ENCODE measurements around the gene CD28.
A peak's percentile ranks its signal among the peaks of the same experiment; 100 is the strongest.
"Not testable (repeated sequence)": the region's sequence is repeated elsewhere in the genome, so short reads cannot be mapped to it uniquely, and the experiment has no call there.

The CD28 gene

GRCh38 chr2:203688798-203689197 lies 17.6 kb upstream of the CD28 start:
- DNase-seq = no peak

- DNase-seq = no peak
Measured at GRCh38 chr2:203689426-203690116, 16.9 kb upstream of the CD28 start.

DNA sequence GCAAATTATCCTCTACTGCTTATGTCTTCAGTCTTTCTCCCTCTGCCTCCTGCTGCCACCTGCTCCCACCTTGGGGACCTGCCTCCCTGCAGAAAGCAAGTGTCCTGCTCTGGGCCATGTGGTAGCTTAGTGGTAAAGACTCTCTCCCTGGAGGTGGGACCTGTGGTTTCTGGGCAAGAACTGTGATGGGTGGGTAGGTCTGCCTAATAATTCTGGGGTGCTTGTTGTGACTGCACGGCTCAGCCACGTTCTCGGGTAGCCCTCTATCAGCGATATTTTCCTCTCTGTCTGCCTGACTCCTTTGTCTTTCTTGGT lies 16.4 kb upstream of the CD28 start:
- no peak for DNase-seq

DNA sequence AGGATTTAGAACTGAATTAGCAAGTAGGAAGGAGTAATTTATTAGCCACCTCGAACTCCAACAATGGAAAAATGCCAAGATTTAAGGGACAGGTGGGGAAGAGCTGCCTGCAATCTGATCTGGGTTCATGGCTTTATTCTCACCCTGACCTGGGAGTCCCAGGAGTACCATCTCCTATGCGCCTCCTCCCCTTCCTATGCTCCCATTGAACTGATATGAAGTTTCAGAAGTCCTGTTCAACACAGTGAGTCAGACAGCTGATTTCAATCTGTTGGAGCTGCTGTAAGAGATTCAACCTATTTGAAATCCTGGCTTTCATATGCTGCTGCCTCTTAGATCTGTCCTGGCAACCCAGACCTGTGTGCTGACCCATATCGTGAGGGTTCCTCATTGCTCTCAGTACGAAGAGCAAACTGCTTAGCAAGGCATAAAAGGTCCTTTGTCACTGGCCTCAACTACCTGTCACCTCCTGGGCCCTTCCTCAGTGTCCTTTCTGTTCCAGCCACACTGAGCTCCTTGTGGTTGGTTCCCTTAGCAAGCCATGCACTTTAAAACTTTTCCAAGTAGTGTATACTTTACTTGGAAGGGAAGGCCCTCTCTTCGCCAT lies 15.9 kb upstream of the CD28 start:
- DNase-seq = no peak

DNA sequence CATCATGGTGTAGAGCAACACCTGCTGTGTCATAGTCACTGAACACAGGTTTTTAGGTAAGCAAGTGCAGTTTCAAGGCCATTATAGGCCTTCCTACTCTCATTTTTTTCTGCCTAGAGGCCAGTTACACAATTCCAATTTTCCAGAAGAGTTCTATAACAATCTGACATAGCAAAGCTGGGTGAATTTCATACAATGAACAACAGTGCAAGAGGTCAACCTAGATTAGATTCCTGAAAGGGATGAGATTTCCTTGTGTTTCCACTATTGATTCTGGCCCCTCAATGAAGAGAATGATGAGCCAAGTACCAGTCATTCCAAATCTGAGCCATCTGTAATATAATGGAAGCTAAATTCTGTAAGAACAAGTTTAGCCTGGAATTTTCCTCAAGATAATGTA lies 15.3 kb upstream of the CD28 start:
- DNase-seq = peak; percentile 35

- peak; percentile 52 for DNase-seq
Measured at GRCh38 chr2:203692031-203692710, 14.3 kb upstream of the CD28 start.

DNA sequence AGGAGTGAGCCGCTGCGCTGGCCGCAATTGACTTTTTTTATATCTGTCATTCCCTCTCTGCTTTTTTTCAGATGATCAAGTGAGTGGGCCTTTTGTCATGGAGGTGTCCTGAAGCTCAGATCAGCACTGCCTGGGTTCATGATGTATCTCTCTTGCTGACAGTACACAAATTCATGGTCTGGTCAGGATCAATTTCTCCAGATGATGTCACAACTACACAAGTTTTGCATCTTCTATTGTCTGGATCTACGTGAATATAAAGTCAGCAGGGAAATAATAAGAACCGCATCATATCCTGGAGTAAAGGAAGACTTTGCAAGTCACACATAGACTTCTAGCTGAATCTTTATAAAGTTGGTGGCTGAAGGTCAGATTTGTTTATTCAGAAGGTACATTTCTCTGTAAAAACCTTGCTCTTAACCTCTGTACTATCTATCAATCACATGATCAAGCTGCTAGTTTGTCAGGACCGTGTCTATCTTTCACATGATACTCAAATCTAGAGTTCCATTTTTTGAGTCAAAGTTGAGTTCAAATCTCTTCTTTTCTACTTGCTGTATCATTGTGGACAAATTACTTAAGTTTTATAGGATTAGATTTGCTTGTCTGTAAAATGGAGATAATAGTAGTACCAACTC lies 13.1 kb upstream of the CD28 start:
- DNase-seq = no peak

DNA sequence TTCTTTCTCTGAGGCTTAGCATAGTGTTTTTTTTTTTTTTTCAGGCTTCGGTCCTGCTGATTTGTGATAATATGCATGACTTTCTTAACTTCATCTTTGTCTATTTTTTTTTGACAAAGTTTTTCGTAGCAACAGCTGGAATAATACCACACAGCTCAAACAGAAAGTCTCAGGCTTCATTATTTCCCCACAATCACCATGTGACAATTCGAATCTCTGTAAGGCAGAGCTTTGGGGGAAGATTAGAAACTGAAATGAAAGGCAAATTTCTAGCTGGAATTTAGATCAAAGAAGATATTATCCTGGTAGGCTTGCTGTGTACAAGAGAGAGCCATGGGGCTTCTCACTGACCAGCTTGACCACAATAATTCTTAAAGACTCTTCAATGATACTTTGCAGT lies 12.2 kb upstream of the CD28 start:
- peak; percentile 35 for DNase-seq

DNA sequence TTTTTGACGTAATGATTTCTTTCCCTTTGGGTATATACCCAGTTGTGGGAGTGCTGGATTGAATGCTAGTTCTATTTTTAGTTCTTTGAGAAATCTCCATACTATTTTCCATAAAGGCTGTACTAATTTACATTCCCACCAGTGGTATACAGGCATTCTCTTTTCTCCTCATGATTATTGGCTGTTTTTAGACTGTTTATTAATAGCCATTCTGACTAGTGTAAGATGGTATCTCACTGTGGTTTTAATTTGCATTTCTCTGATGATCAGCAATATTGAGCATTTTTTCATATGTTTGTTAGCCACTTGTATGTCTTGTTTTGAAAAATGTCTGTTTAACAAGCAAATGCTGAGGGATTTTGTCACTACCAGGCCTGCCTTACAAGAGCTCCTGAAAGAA lies 9.2 kb upstream of the CD28 start:
- DNase-seq = no peak

- DNase-seq = not testable (repeated sequence)
Measured at GRCh38 chr2:203697763-203698162, 8.7 kb upstream of the CD28 start.

DNA sequence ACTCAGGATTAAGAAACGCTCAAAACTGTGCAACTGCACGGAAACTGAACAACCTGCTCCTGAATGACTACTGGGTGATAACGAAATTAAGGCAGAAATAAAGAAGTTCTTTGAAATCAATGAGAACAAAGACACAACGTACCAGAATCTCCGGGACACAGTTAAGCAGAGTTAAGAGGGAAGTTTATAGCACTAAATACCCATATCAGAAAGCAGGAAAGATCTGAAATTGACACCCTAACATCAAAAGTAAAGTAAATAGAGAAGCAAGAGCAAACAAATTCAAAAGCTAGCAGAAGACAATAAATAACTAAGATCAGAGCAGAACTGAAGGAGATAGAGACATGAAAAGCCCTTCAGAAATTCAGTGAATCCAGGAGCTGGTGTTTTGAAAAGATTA lies 8.0 kb upstream of the CD28 start:
- not testable (repeated sequence) for DNase-seq

DNA sequence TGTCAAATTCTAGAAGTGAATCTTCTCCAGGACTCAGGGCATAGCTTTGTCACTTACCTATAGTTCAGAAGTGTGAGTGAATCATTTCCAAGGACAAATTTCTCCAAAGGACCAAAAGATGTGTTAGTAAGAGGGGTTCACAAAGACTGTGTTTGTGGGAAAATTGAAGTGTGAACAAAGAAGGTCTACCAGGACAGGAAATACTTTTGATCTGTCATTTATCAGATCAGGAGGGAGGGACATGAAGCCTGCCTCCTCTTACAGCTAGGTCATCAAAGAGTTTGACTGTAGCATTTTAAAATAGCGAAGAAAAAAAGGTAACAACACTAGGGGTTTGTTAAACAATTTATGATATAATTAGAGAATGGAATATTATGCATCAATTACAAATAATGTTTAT lies 2.0 kb upstream of the CD28 start:
- no peak for DNase-seq

GRCh38 chr2:203705178-203705577 lies 1.3 kb upstream of the CD28 start:
- DNase-seq = no peak

DNA sequence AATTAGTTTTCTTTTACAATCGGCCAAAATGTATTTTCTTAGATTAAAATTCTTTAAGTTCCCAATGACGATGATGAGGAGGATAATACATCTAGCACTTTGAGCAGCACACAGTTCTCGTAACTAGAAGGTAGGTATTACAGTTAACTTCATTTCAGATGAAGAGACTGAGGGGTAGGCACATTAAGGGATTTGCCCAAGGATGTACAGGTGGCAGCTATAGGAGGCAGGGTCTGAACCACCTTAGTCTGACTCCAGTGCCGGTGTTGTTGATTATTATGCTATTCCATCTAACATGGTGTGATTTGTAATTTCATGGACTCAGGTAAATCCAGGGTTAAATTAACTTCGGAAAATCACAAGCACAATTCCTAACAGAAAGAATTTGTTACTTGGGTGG lies 1.1 kb downstream of the CD28 start:
- DNase-seq = no peak

DNA sequence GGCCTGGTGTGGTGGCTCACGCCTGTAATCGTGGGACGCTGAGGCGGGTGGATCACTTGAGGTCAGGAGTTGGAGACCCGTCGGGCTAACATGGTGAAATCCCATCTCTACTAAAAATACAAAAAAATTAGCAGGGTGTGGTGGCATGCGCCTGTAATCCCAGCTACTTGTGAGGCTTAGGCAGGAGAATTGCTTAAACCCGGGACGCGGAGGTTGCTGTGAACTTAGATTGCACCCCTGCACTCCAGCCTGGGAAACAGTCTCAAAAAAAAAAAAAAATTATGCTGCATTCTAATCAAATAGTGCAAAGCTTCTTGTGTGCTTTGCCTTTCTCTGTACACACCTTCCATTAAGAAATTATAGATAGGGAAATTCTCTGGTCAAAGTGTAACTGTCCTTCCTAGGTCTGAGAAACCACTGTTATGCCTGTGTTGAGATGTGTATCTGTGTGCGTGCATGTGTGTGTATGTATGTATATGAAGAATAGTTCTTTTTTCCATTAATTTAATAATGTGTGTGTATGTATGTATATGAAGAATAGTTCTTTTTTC lies 2.5 kb downstream of the CD28 start:
- no peak for DNase-seq

GRCh38 chr2:203709416-203710040 lies 3.1 kb downstream of the CD28 start:
- DNase-seq = no peak

GRCh38 chr2:203710226-203710625 lies 3.8 kb downstream of the CD28 start:
- no peak for DNase-seq

DNA sequence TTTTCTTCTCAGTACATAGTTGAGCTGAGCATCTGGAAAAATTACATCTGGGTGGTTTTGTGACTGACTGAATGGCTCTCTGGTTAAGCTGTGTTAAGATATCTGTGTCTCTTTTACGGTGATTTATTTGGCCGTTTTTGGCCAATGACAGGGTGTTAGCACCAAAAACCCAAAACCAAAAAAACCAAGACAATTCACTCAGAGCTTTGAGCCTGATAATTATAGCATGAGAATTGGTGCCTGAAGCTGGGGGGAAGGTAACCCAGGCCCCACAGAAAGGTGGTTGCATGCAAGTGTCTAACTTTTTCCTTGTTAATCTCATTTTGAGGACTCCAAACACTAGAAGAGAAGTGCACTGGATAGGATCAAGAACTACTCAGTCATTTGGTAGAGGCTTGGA lies 4.5 kb downstream of the CD28 start:
- DNase-seq = no peak

- DNase-seq = no peak
Measured at GRCh38 chr2:203711399-203711798, 5.0 kb downstream of the CD28 start.

DNA sequence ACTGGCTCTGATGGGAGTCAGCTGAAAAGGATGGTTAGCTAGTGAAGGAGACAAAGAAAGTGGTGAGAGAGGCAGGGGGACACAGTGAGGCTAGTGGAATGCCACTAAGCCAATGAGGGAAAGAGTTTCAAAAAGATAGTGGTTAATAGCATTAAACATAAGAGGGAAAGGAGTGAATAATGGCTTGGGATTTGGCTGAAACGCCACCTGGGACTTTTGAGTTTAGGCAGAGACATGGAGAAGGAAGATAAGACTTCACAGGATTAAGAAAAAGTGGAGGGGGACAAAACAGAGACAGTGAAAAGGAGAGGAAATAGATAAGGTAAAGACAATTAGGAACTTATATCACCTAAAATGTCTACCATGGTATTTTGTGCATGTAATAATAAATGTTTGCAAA lies 6.9 kb downstream of the CD28 start:
- DNase-seq = no peak

GRCh38 chr2:203714112-203714511 lies 7.7 kb downstream of the CD28 start:
- no peak for DNase-seq

GRCh38 chr2:203715744-203716143 lies 9.3 kb downstream of the CD28 start:
- DNase-seq = no peak

DNA sequence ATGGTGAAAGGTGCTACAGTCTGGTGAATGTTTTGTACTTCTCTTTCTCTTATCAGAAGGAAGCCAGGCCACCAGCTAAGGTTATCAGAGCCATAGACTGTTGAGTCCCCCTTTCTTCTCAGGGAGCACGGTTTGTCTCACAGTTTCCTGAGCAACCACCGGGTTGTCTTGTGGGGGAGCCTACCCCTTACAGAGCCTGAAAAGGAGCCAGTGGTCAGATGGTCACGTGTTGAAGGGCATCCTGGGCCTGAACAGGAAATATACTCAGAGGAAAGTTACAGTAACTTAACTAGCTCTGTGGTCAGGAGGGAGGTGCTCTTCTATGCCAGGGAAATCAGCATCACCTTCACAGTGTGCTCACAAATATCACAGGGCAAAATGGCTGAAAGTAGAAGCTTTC lies 11.6 kb downstream of the CD28 start:
- no peak for DNase-seq
